Inflammatory macrophage treated with lipopolysaccharide for 1 hour (primary cell): Measurements from ENCODE around the gene BEND2.

Experiments used
- DNase-seq, 2 donors: peaks; one replicate each; pipeline ENCODE4 v3.0.0-alpha.2; 2020 to 2022

The BEND2 gene

DNA sequence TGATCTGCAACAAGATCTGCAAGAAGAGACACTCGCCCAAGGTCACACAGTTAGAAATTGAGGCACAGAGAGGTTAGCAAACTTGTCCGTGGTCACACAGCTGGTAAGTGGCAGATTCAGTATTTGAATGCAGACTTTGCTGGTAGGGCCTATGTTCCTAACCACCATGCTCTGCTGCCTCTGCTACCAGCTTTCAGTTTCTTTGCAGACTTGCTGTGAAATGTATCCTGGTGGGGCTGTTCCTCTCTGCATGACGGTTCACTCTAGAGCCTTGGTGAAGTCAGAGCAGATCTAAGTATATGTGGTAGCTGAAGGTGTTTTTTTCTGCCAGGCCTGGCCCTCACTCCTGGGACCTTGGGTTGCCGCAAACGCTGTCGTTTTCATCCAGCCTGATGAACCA, 87.1 kb downstream of the BEND2 start:
- no peak for DNase-seq

DNA sequence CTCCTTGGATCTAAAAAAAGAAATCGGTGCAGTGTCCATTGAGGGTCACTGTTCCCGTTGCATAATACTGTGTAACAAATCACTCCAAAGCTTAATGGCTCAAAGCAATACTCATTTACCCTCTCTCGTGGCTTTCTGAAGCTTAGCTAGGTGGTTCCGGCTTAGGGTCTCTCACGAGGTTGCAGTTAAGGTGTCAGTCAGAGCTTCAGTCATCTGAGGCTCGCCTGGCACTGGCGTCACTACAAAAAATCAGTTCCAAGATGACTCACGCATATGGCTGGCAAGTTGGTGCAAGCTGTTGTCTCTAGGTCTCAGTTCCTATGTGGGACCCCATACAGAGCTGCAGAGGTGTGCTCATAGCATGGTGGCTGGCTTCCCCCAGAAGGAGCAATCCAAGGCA, 91.0 kb downstream of the BEND2 start:
- no peak for DNase-seq

DNA sequence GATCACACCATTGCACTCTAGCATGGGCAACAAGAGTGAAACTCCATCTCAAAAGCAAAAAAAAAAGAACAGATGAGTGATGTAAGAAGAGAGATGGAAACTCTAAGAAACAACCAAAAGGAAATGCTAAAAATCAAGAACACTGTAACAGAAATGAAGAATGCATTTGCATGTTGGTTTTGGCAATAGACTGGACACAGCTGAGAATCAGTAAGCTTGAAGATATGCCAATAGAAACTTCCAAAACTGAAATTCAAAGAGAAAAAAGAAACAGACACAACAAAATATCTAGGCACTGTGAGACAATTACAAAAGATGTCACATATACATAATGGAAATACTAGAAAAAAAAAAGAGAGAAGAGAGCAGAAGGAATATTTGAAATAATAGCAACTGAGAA, 93.7 kb downstream of the BEND2 start:
- no peak for DNase-seq

DNA sequence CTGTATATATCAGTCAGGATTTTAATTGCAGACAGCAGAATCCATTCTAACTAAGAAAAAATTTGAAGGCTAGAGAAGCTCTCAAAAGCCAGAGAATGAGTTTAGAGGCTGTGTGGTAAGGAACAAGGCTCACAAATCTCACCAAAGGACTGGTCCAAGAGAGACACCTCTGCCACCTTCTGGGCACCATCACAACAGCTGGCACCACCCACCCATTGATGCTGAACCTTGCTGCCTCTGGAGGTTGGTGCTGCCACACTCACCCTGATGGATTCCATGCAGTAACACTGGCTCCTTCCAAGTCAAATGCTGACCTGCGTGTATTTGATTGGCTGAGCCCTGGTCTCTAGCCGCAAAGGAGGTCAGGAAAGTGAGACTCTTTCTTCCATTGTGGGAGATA, 100.8 kb downstream of the BEND2 start:
- DNase-seq: no peak
